Measurements from ENCODE around the gene SETDB2.

SETDB2 gene

GRCh38 chr13:49540552-49540951 lies 96.5 kb downstream of the SETDB2 start:
- TF ChIP-seq ZNF274 (IDR thresholded peaks at IDR 0.05; ENCODE audit: low read depth, low read length), result no peak

GRCh38 chr13:49543656-49544055 lies 99.6 kb downstream of the SETDB2 start:
- no peak for TF ChIP-seq ZNF274 (IDR thresholded peaks at IDR 0.05; ENCODE audit: low read depth, low read length)
- no peak overlapping the region for H3K4me3 ChIP-seq (ENCODE audit: low read length)

More at GRCh38 chr13:49540552-49540951, 96.5 kb downstream of the SETDB2 start:
- H3K4me3 ChIP-seq (ENCODE audit: low read length), result peak overlapping the region; percentile 63; the same call in 1 of the 2 replicates
